ENCODE data around the gene CDC37L1.

- TF ChIP-seq CTCF (conservative IDR thresholded peaks at IDR 0.05 in 1 of 2, IDR thresholded peaks at IDR 0.05 in 1 of 2; ENCODE audit: low read depth in 1 of 2, low read length in 2 of 2) (no peak), EZH2 (IDR thresholded peaks at IDR 0.05; ENCODE audit: low read length, missing control alignments) (no peak)
These were observed 39.9 kb upstream of the CDC37L1 start for GRCh38 chr9:4639420-4639819.
